Superior temporal gyrus (tissue), 1 donor: ENCODE measurements around the gene COX6B2.
"Not testable (repeated sequence)": the region's sequence is repeated elsewhere in the genome, so short reads cannot be mapped to it uniquely, and the experiment has no call there.

ENCODE experiments used
- DNase-seq: peaks from one replicate; pipeline ENCODE4 v3.0.0-alpha.2; 2016; ENCODE audit errors: extremely low spot score

Gene COX6B2, protein sequence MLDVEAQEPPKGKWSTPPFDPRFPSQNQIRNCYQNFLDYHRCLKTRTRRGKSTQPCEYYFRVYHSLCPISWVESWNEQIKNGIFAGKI

DNA sequence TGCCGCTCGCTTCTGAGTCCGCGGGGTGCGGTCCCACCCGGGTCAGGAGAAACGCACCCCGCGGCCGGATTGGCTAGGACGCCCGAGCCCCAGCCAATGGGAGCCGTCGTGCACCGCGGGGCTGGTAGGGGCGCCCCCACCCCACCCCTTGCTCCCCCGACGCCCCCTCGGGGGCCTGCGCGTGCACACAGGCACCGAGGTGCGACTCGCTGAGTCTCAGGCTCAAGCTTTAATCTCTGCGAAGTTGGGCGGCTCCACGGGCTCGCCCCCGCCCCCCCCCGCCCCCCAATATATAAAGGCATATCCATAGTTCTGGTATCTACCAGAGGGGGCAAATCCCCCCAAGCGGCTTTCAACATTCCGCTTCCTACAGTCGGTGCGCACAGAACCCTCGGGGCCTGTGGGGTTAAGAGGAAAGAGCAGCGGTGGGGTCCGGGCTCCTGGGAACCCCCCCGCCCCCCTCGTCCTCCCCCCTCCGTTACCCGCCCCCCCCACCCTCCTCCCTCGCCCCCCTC is at the start of gene COX6B2:
Gene COX6B2 (minus strand): TSS at position 22 of the 515 bp plus-strand sequence. CDS start 198 bp downstream, outside the sequence.
- no peak for DNase-seq

DNA sequence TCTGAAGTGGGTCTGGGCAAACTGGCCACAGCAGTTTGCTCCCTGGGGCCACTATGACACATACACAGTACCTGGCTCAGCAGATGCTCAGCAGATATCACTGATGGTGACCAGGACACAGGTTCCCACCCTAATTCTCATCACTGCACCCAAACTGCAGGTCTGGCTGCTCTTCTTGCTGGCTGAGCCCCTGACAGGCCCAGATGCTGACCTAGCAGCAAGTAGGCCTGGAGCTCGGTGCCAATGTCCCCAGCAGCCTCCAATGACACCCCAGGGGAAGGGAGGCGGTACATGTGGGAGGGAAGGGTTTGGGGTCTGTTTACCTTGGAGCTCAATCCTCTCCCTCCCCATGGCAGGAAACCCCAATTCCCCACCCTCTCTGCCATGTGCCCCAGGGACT is 48.0 kb upstream of the COX6B2 start:
- no peak for DNase-seq

GRCh38 chr19:55401390-55401789 is 46.9 kb upstream of the COX6B2 start:
- DNase-seq: not testable (repeated sequence)

DNA sequence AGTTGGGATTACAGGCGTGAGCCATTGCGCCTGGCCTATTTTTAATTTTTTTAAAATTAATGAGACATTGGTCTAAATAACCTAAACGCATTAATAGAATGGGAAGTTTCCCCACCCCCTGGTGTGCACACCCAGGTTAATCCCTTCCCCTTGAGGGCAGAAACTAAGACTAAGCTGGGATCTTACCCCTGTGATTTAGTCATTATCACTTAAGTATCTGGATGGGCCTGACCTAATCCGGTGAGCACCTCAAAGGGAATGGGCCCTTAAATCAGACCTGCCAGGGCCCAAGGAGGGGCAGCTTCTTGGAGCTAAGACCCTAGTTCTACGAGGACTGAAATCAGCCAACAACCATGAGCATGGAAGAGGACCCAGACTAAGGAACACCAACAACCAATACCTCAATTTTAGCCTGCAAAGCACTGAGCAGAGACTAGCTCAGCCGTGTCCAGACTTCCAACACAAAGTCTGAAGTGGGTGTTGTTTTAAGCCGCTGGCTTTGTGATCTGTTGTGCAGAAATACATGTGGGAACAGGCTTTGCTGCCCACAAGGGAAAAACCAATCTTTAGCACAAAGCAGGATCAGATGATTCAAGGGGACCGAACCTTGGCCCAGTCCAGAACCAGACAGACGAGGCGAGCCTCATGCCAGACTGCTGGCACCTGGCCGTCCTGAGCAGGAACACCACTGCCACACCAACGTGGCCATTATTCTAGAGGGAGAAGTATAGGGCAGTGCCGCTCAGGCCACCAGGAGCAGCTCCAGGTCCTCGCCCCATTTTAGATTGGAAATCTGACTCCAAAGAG is 46.0 kb upstream of the COX6B2 start:
- DNase-seq: no peak

- no peak for DNase-seq
Measured at GRCh38 chr19:55398200-55398925, 43.8 kb upstream of the COX6B2 start.

DNA sequence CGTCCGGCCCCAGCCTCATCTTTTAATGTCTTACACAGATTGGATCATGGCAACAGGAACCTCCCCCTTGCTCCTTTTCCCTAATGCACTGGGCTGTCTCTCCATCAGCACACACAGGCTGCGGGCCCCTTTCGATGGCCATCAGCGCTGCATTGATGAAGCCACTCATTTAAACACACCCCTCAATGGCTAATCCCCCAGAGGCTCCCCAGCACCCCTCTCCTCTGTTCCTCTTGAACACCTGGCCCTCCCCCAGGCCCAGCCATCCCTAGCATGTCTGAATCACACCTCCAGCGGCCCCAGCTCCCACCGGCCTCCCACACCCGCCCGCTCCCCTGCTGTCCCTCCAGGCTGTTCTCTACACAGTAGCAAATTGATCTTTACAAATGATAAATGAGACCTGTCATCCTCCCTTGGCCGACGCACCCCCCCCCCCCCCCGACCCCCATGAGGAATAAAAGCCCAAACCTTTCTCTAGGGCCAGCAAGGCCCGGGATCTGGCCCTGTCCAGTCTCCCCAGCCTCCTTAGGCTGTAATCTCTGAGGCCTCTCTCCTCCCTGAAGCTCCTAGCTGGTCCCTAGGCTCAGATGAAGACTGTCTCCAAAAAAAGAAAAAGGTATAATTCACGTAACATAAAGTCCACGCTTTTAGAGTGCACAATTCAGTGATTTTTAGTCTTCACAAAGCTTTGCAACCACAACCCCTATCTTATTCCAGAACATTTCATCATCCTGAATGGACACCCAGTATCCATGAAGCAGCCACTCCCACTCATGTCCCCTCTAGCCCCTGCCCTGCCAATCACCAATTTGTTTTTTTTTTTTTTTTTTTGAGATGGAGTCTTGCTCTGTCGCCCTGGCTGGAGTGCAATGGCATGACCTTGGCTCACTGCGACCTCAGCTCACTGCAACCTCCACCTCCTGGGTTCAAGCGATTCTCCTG is 38.6 kb upstream of the COX6B2 start:
- DNase-seq: no peak

- no peak for DNase-seq
Measured at GRCh38 chr19:55391702-55392615, 37.4 kb upstream of the COX6B2 start.

GRCh38 chr19:55391191-55391670 is 36.7 kb upstream of the COX6B2 start:
- no peak for DNase-seq

DNA sequence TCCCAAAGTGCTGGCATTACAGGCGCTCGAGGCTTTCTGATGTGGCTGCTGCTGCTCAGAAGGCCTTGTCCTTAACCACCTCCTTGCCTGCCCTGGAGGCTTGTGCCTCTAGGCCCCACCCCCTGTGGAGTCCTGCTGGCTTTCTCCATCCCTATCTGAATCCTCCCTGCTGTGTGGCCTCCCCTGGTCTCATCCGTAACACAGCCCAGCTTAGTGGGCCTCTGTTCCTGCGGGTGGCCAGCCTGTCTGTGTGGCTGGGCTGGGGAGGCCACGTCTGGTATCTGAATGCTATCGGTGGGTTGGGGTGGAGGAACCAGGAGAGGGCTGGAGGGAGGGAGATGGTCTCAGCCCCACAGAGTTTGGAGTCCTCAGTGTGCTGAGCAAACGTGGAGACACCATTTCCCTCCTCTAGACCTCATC is 36.0 kb upstream of the COX6B2 start:
- DNase-seq: no peak

DNA sequence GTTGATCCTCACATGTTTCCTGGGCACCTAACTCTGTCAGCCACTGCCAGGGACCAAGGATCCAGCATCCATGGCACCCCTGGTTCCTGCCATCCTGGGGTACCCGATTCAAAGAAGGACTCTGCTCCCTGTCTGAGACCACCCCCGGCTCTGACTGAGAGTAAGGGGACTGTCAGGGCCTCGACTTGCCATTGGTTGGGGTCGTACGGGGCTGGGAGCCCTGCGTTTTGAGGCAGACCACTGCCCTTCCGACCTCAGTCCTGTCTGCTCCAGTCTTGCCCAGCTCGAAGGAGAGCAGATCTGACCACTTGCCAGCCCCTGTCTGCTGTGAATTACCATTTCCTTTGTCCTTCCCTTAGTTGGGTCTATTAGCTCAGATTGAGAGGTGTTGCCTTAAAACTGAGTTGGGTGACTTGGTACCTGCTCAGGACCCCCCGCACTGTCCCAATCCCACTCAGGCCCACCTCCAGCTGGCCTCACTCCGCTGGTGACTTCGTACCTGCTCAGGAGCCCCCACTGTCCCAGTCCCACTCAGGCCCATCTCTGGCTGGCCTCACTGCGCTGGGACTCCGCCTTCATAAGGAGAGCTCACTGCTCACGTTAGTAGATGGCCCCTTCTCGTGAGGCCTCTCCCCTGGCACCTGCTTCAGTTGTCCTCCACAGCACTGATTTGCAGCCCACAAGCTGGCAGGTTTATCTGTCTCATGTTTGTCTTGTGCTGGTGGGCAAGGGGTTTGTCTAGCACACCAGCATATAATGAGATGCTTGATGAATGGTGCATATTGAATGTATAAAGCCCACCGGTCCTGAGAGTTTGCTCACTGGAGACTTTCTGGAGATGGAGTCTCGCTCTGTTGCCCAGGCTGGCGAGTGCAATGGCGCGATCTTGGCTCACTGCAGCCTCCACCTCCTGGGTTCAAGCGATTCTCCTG is 35.1 kb upstream of the COX6B2 start:
- DNase-seq: no peak

- DNase-seq: no peak
Measured at GRCh38 chr19:55387736-55388497, 33.4 kb upstream of the COX6B2 start.

DNA sequence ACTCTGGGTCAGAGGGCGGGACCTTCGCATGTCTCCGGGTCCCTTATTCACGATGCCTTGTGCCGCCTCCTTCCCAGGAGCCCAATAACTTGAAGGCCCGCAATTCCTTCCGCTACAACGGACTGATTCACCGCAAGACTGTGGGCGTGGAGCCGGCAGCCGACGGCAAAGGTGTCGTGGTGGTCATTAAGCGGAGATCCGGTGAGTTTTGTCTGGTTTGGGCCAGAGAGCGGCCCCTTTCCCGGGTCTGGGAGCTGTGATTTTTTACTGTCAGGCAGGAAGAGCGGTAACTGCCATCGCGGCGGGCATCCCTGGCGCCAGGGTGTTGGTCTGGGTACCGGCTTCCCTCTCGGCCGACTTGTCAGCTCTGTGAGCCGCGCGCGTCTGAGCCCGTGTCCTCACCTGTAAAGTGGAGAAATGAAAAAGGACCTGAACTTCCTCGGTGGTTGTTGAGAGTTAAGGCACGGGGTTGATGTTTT is 32.0 kb upstream of the COX6B2 start:
- DNase-seq: no peak

DNA sequence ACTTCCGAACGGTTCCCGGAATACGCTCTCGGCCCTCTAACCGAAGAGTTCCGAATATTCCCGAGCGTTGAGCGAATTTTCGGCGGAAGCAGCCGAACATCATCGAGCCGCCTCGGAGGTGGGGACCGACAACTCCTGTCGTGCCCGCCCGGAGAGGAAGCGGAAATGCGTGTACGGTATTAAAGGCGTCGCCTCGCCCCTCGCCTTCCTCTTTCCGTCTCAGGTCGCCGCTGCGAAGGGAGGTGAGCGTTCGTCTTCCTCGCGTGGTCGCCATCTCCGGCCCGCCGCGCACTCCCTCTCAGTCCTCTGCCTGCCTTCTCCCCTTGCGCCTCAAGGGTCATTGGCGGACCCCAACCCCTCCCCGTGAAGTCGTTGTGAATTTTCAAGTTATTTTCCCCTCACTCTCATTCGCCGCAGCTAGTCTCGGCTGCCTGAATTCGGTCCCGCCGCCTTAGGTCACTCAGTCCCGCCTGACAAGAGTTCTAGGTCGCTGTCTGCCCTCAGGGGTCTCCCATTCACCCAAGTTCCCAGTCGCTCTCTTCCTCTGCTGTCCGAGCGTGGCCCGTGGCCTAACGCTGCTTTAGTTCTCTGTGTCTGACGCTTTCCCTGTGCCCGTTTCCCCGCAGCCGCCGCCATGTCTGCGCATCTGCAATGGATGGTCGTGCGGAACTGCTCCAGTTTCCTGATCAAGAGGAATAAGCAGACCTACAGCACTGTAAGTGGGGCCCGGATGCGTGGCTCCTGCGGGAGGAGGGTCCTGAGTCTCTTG is 31.4 kb upstream of the COX6B2 start, which contains the start of gene RPL28:
Gene RPL28 (plus strand): TSS at position 209 of the 769 bp plus-strand sequence. CDS start 426 bp downstream, at position 635.
- DNase-seq: peak; percentile 100

DNA sequence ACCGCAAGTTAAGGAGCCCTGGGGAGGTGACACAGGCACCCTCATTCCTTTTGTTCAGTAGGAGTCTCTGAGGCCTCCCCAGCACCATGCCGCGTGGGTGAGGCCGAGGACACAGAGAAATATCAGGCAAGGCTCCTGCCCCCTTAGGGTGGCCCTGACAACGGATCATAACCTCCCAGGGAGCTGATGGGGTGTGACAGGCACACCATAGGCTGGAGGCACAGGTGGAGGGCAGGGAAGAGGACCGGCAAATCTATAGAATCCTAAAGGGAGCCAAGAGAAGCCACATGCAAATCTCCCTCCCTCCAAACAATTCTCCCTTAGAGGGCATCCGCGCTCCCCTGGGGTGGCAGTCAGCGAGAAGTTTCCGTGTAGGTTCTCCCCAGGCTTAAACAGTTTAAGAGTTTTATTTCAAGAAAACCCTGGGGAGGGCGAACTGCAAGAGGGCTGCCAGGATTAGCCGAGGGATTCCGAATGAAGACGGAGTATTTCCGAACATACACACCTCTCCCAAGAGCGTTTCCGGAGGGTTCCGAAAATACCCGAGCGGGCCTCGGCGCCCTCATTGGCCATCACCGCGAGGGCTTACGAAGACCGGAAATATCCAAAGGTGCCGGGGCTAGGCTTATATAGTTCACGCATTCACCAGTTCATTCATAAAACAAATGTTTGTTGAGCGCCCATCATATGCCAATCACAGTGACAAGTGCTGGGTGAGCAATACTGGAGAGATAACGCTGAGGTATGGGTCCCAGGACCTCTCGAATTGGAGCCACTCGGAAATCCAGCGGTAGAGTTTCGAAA is 30.6 kb upstream of the COX6B2 start:
- DNase-seq: peak; percentile 97

DNA sequence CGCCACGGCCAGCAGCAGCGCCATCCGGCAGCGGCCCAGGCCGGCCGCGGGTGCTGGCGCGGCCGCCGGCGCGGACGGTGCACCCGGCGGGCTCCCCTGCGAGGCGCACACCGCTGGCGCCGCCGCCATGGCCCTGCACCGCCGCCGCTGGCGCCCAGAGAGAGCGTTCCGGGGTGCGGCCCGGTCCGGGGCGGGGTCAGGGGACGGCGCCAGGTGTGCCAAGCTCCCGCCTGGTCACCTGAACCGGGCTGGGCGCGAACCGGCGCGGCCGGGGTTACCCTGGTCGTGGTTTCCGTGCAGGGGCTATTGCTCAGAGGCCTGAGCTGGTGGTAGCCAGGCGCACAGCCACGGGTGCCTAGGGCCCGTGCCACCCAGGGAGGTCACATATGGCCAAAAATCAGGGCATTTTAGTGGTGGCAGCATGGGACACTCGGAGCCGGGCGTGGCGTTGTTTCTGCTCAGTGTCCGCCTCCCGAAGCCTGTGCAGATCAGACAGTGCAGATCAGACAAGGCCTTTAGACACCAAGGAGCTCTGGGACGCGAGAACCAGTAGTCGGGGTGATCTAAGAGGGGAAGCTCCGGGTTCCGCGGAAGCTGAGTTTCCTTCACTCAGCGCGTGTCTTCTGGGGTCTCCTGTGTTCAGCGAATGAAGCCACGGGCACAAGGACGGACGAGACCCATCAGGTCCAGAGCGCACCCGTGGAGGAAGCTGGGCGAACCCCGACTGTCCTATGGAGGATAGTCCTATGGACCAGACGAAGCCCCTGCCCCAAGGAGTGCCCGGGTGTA is 29.8 kb upstream of the COX6B2 start, which contains the start of gene TMEM238:
Gene TMEM238 (minus strand): TSS at position 162 of the 789 bp plus-strand sequence. CDS start 33 bp downstream, at position 129.
- no peak for DNase-seq
